HG02840 (cell line): Measurements from ENCODE around the gene ACTR1A.

Experiments
- ATAC-seq: cut with Tn5 transposase; IDR thresholded peaks from one replicate; pipeline ENCODE4 v1.9.1; 2021; ENCODE audit warnings: mild to moderate bottlenecking, moderate library complexity, moderate number of reproducible peaks; ENCODE audit not compliant: unreplicated experiment, low FRiP score

The ACTR1A gene

GRCh38 chr10:102432162-102432950 is 70.2 kb downstream of the ACTR1A start, which contains the start of gene CUEDC2:
Gene CUEDC2 (minus strand): TSS chr10:102432574. CDS start chr10:102425188, 7,386 bp downstream.
- peak; percentile 86 for ATAC-seq

- ATAC-seq = no peak
Observed at GRCh38 chr10:102431452-102432124, 70.9 kb downstream of the ACTR1A start.

- no peak for ATAC-seq
Observed at GRCh38 chr10:102429468-102429867, 73.0 kb downstream of the ACTR1A start.
